H9 (cell line): ENCODE measurements around the gene TTBK1. TPM values are rescaled to one million over a fixed set of nuclear protein-coding genes. Genes with fewer than 3 reads are reported as not detected.

Experiments
- DNase-seq: peaks from one replicate; pipeline ENCODE4 v3.0.0-alpha.2; 2017
- H2AFZ ChIP-seq: one replicate; pipeline ENCODE4 v1.6.1; 2013; ENCODE audit warnings: mild to moderate bottlenecking, low read length, control low read depth, moderate library complexity
- H2AK5ac ChIP-seq: 2 replicates; pipeline ENCODE4 v1.6.1; 2013; ENCODE audit warnings: low read length, control low read depth, mixed read lengths; ENCODE audit not compliant: insufficient read length
- H2BK120ac ChIP-seq: one replicate; pipeline ENCODE4 v1.6.1; 2013; ENCODE audit warnings: low read depth, mild to moderate bottlenecking, low read length, control low read depth, inconsistent platforms; ENCODE audit not compliant: poor library complexity, severe bottlenecking
- H2BK12ac ChIP-seq: 2 replicates; pipeline ENCODE4 v1.6.1; 2013; ENCODE audit warnings: low read length, control low read depth, mixed read lengths, low read depth; ENCODE audit not compliant: insufficient read length
- H2BK15ac ChIP-seq: 2 replicates; pipeline ENCODE4 v1.6.1; 2013; ENCODE audit warnings: low read depth, low read length, control low read depth
- H2BK20ac ChIP-seq: one replicate; pipeline ENCODE4 v1.6.1; 2013; ENCODE audit warnings: low read depth, mild to moderate bottlenecking, low read length, control low read depth, inconsistent platforms; ENCODE audit not compliant: poor library complexity, severe bottlenecking
- H2BK5ac ChIP-seq: 2 replicates; pipeline ENCODE4 v1.6.1; 2013; ENCODE audit warnings: low read length, control low read depth, mixed read lengths; ENCODE audit not compliant: insufficient read length
- H3K14ac ChIP-seq: 2 replicates; pipeline ENCODE4 v1.6.1; 2013; ENCODE audit warnings: low read length, control low read depth; ENCODE audit not compliant: insufficient read depth
- H3K18ac ChIP-seq: 2 replicates; pipeline ENCODE4 v1.6.1; 2013; ENCODE audit warnings: low read depth, mild to moderate bottlenecking, mixed read lengths, low read length, control low read depth; ENCODE audit not compliant: insufficient read length
- H3K23ac ChIP-seq: 2 replicates; pipeline ENCODE4 v1.6.1; 2013; ENCODE audit warnings: low read length, control low read depth, mixed read lengths, low read depth; ENCODE audit not compliant: insufficient read length
- H3K23me2 ChIP-seq: 2 replicates; pipeline ENCODE4 v1.6.1; 2013; ENCODE audit warnings: low read depth, mild to moderate bottlenecking, mixed read lengths, low read length, control low read depth; ENCODE audit not compliant: insufficient read length, poor library complexity, severe bottlenecking
- H3K27ac ChIP-seq: 2 replicates; pipeline ENCODE4 v1.5.1; 2013; ENCODE audit warnings: low read length, control low read depth, mixed read lengths, low read depth; ENCODE audit not compliant: insufficient read length
- H3K27me3 ChIP-seq: 2 replicates; pipeline ENCODE4 v1.6.1; 2013; ENCODE audit warnings: low read length, control low read depth, inconsistent platforms; ENCODE audit not compliant: insufficient read depth
- H3K4ac ChIP-seq: 2 replicates; pipeline ENCODE4 v1.6.1; 2013; ENCODE audit warnings: low read depth, mild to moderate bottlenecking, control low read depth, inconsistent platforms, low read length, moderate library complexity
- H3K4me1 ChIP-seq: 2 replicates; pipeline ENCODE4 v1.6.1; 2013; ENCODE audit warnings: low read length, control low read depth, inconsistent platforms; ENCODE audit not compliant: insufficient read depth
- H3K4me2 ChIP-seq: 2 replicates; pipeline ENCODE4 v1.6.1; 2013; ENCODE audit warnings: low read length, control low read depth, mixed read lengths; ENCODE audit not compliant: insufficient read length, insufficient read depth
- H3K56ac ChIP-seq: 2 replicates; pipeline ENCODE4 v1.6.1; 2013; ENCODE audit warnings: low read depth, mild to moderate bottlenecking, mixed read lengths, low read length, control low read depth; ENCODE audit not compliant: insufficient read length
- H3K79me1 ChIP-seq: 2 replicates; pipeline ENCODE4 v1.6.1; 2013; ENCODE audit warnings: low read depth, mild to moderate bottlenecking, moderate library complexity, low read length, control low read depth, inconsistent platforms; ENCODE audit not compliant: insufficient read depth, poor library complexity, severe bottlenecking
- H3K79me2 ChIP-seq: 2 replicates; pipeline ENCODE4 v1.6.1; 2013; ENCODE audit warnings: low read length, control low read depth, inconsistent platforms; ENCODE audit not compliant: insufficient read depth
- H3K9ac ChIP-seq: 2 replicates; pipeline ENCODE4 v1.6.1; 2013; ENCODE audit warnings: low read length, control low read depth, mixed read lengths; ENCODE audit not compliant: insufficient read length; ENCODE audit errors: extremely low read depth
- H3K9me3 ChIP-seq: one replicate; pipeline ENCODE4 v1.6.1; 2013; ENCODE audit warnings: low read depth, low read length, inconsistent platforms; ENCODE audit not compliant: control insufficient read depth
- H3T11ph ChIP-seq: one replicate; pipeline ENCODE4 v1.6.1; 2013; ENCODE audit warnings: mild to moderate bottlenecking, low read length, control low read depth, inconsistent platforms
- H4K20me1 ChIP-seq: one replicate; pipeline ENCODE4 v1.6.1; 2013; ENCODE audit not compliant: control insufficient read depth, insufficient read length, insufficient read depth
- H4K5ac ChIP-seq: 2 replicates; pipeline ENCODE4 v1.6.1; 2013; ENCODE audit warnings: low read depth, mild to moderate bottlenecking, mixed read lengths, low read length, control low read depth; ENCODE audit not compliant: insufficient read length
- H4K8ac ChIP-seq: replicated peaks from 2 replicates; pipeline ENCODE4 v1.6.1; 2013; ENCODE audit warnings: low read length, control low read depth, mixed read lengths, low read depth; ENCODE audit not compliant: insufficient read length
- H4K91ac ChIP-seq: 2 replicates; pipeline ENCODE4 v1.6.1; 2013; ENCODE audit warnings: low read depth, mild to moderate bottlenecking, moderate library complexity, mixed read lengths, low read length, control low read depth; ENCODE audit not compliant: insufficient read length
- H3K27ac Mint-ChIP-seq, 3 experiments: 2 replicates in 2 of 3; 3 replicates in 1 of 3; pipeline ENCODE4 v1.8.0; 2020 to 2021; ENCODE audit warnings: mixed read lengths in 3 of 3, mild to moderate bottlenecking in 1 of 3, moderate library complexity in 1 of 3
- H3K27me3 Mint-ChIP-seq: 2 replicates; pipeline ENCODE4 v1.8.0; 2021; ENCODE audit warnings: low read depth, mild to moderate bottlenecking, moderate library complexity, mixed read lengths
- H3K36me3 Mint-ChIP-seq, 3 experiments: 2 replicates in 2 of 3; 3 replicates in 1 of 3; pipeline ENCODE4 v1.8.0; 2020 to 2021; ENCODE audit warnings: low read depth in 3 of 3, mixed read lengths in 3 of 3; ENCODE audit not compliant: insufficient read depth in 1 of 3
- H3K4me1 Mint-ChIP-seq, 2 experiments: 2 replicates each; pipeline ENCODE4 v1.8.0; 2020; ENCODE audit warnings: mixed read lengths in 2 of 2
- H3K4me3 Mint-ChIP-seq, 2 experiments: 2 replicates in 1 of 2; 3 replicates in 1 of 2; pipeline ENCODE4 v1.8.0; 2020 to 2021; ENCODE audit warnings: mild to moderate bottlenecking in 2 of 2, mixed read lengths in 2 of 2, moderate library complexity in 1 of 2
- H3K9me3 Mint-ChIP-seq, 2 experiments: 2 replicates in 1 of 2; 3 replicates in 1 of 2; pipeline ENCODE4 v1.8.0; 2020; ENCODE audit warnings: mild to moderate bottlenecking in 2 of 2, mixed read lengths in 2 of 2, moderate library complexity in 1 of 2
- WGBS: extraction: QIAGEN DNeasy Blood & Tissue Kit; methylation state at CpG from one replicate; pipeline ENCODE4 v1.1.7; 2013; ENCODE audit warnings: missing lambda C conversion rate, low lambda C conversion rate, mixed read lengths; ENCODE audit not compliant: insufficient read length; ENCODE audit errors: extremely low coverage; 5-methylcytosine and 5-hydroxymethylcytosine counted together
- total RNA-seq: library from RNA; stranded (reverse); gene quantifications from 2 replicates; pipeline ENCODE4 v1.2.1, GENCODE V29; 2021
- TF ChIP-seq, protein P1 (sequence below): fragments of 200-600 bp; sonication (generic); conservative IDR thresholded peaks from 3 replicates; pipeline ENCODE4 v1.8.0; 2021; ENCODE audit warnings: antibody characterized with exemption, mild to moderate bottlenecking

Gene TTBK1
- total RNA-seq, 1 experiment from 2014 or later: 1.6 TPM

DNA sequence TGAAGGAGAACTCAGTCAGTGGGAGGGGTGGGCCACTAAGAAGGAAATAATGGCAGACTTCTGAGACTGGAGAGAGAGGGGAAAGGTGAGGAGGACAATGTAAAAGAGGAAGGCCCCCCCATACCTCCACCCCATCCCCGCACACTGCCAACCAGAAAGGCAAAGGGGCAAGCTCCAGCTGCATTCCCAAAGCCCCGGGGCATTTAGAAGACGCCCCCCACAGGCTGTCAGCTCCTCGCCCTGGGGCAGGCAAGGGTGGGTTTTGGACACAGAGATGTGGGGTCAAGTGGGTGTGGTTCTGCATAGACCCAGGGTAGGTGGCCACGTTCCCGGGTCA is 34.0 kb downstream of the TTBK1 start:
- no peak overlapping the region for H3K27ac ChIP-seq
- no peaks in the 10 kb centered on the region for H3K79me2 ChIP-seq
- TF ChIP-seq, protein P1, sequence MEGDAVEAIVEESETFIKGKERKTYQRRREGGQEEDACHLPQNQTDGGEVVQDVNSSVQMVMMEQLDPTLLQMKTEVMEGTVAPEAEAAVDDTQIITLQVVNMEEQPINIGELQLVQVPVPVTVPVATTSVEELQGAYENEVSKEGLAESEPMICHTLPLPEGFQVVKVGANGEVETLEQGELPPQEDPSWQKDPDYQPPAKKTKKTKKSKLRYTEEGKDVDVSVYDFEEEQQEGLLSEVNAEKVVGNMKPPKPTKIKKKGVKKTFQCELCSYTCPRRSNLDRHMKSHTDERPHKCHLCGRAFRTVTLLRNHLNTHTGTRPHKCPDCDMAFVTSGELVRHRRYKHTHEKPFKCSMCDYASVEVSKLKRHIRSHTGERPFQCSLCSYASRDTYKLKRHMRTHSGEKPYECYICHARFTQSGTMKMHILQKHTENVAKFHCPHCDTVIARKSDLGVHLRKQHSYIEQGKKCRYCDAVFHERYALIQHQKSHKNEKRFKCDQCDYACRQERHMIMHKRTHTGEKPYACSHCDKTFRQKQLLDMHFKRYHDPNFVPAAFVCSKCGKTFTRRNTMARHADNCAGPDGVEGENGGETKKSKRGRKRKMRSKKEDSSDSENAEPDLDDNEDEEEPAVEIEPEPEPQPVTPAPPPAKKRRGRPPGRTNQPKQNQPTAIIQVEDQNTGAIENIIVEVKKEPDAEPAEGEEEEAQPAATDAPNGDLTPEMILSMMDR: no peak
- peaks cover 11% of the 10 kb centered on the region; the same call in 1 of the 2 replicates for H3K27me3 ChIP-seq
- no peak overlapping the region for H2BK5ac ChIP-seq
- no peaks in the 10 kb centered on the region; the same call in 1 of the 2 replicates for H3K4me1 ChIP-seq
- H3K56ac ChIP-seq: no peak overlapping the region
- H2AK5ac ChIP-seq: no peak overlapping the region
- H3K4ac ChIP-seq: no peak overlapping the region
- no peak overlapping the region for H2BK20ac ChIP-seq
- no peak overlapping the region for H3K14ac ChIP-seq
- no peak overlapping the region for H3K27ac Mint-ChIP-seq
- no peak overlapping the region for H3T11ph ChIP-seq
- H4K91ac ChIP-seq: no peak overlapping the region
- no peak overlapping the region for H3K4me3 Mint-ChIP-seq
- DNase-seq: no peak
- no peak overlapping the region for H3K23ac ChIP-seq
- no peak overlapping the region for H2BK12ac ChIP-seq
- no peak overlapping the region for H3K4me2 ChIP-seq
- no peak overlapping the region for H2BK120ac ChIP-seq
- no peaks in the 10 kb centered on the region for H4K20me1 ChIP-seq
- peaks cover 12% of the 10 kb centered on the region for H3K23me2 ChIP-seq
- H3K18ac ChIP-seq: no peak overlapping the region
- no peak overlapping the region for H2AFZ ChIP-seq
- no peaks in the 10 kb centered on the region for H3K9me3 ChIP-seq
- H3K9me3 Mint-ChIP-seq: no peaks in the 10 kb centered on the region
- no peaks in the 10 kb centered on the region for H3K79me1 ChIP-seq
- H3K4me1 Mint-ChIP-seq: peaks cover 35 to 47% of the 10 kb centered on the region in 2 experiments
- H3K27me3 Mint-ChIP-seq: peaks cover 60% of the 10 kb centered on the region
- H3K9ac ChIP-seq: no peak overlapping the region
- no peaks in the 10 kb centered on the region for H3K36me3 Mint-ChIP-seq
- no peak overlapping the region for H4K8ac ChIP-seq
- no peak overlapping the region for H4K5ac ChIP-seq
- no peak overlapping the region for H2BK15ac ChIP-seq
- no CpG with 5 or more reads among the region's 6 CpGs for WGBS
